Endothelial cell of umbilical vein (primary cell): Measurements from ENCODE around the gene PTGS2.

Experiments used
- EZH2 ChIP-seq: IDR thresholded peaks from 2 replicates; pipeline ENCODE4 v1.6.1; 2012; ENCODE audit warnings: borderline replicate concordance, low read depth, mild to moderate bottlenecking, moderate library complexity, low read length, inconsistent platforms; ENCODE audit not compliant: severe bottlenecking
- GATA2 ChIP-seq: IDR thresholded peaks from 2 replicates; pipeline ENCODE4 v1.7.0; 2011; ENCODE audit warnings: low read depth, mild to moderate bottlenecking, moderate library complexity, mixed read lengths, low read length; ENCODE audit not compliant: insufficient read length, insufficient read depth
- JUN ChIP-seq: IDR thresholded peaks from 2 replicates; pipeline ENCODE4 v1.6.1; 2011; ENCODE audit warnings: borderline replicate concordance, low read depth; ENCODE audit not compliant: insufficient read length, insufficient read depth
- MAX ChIP-seq: IDR thresholded peaks from 2 replicates; pipeline ENCODE4 v1.6.1; 2011; ENCODE audit not compliant: insufficient read depth, insufficient read length
- MYC ChIP-seq: IDR thresholded peaks from one replicate; pipeline ENCODE4 v1.6.1; 2011; ENCODE audit warnings: mild to moderate bottlenecking, low read depth, low read length
- POLR2A ChIP-seq: IDR thresholded peaks from 2 replicates; pipeline ENCODE4 v1.6.1; 2012; ENCODE audit warnings: low read depth, mild to moderate bottlenecking, control low read depth, low read length
- POLR2AphosphoS5 ChIP-seq: IDR thresholded peaks from 2 replicates; pipeline ENCODE4 v1.6.1; 2012; ENCODE audit warnings: low read depth, mild to moderate bottlenecking, control low read depth, low read length, moderate library complexity; ENCODE audit not compliant: insufficient read depth
- TF ChIP-seq, protein P1 (sequence below), 2 donors: IDR thresholded peaks; 1 replicate in 1 of 2; 2 replicates in 1 of 2; pipeline ENCODE4 v1.5.1; 2011; ENCODE audit warnings: low read length in 2 of 2, mild to moderate bottlenecking in 2 of 2, moderate library complexity in 2 of 2, control low read depth in 1 of 2, inconsistent platforms in 1 of 2, low read depth in 1 of 2; ENCODE audit not compliant: insufficient read depth in 1 of 2; ENCODE audit errors: extremely low read depth in 1 of 2

DNA sequence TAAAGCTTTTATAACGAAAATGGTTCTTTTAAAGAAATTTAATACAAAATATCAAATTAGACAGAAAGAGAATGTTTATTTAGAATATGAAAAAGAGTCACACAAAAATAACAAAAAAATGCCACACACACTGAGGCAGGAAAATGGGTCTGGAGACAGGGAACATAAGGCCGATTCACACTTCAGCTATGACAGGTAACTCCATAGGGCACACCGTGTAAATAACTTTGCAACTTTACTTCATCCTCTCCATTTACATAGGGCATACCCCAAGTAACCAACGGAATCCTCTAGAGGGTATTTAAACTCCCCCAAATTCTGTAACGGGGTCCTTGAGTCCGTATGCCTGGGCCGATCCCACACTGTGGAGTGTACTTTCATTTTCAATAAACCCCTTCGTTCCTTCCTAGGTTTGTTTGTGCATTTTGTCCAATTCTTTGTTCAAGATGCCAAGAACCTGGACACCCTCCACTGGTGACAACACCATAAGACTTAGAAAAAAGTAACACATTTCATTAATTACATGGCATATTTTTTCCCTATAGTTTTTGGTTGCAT is 23.1 kb upstream of the PTGS2 start:
- TF ChIP-seq, protein P1, sequence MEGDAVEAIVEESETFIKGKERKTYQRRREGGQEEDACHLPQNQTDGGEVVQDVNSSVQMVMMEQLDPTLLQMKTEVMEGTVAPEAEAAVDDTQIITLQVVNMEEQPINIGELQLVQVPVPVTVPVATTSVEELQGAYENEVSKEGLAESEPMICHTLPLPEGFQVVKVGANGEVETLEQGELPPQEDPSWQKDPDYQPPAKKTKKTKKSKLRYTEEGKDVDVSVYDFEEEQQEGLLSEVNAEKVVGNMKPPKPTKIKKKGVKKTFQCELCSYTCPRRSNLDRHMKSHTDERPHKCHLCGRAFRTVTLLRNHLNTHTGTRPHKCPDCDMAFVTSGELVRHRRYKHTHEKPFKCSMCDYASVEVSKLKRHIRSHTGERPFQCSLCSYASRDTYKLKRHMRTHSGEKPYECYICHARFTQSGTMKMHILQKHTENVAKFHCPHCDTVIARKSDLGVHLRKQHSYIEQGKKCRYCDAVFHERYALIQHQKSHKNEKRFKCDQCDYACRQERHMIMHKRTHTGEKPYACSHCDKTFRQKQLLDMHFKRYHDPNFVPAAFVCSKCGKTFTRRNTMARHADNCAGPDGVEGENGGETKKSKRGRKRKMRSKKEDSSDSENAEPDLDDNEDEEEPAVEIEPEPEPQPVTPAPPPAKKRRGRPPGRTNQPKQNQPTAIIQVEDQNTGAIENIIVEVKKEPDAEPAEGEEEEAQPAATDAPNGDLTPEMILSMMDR (IDR thresholded peaks at IDR 0.05; ENCODE audit: extremely low read depth in 1 of 2, insufficient read depth in 1 of 2, low read depth in 1 of 2, low read length in 2 of 2) = no peak
- TF ChIP-seq POLR2A = no peak
- TF ChIP-seq POLR2AphosphoS5 = no peak
- TF ChIP-seq MAX = no peak
- TF ChIP-seq EZH2 = no peak
- TF ChIP-seq JUN = no peak
- TF ChIP-seq GATA2 = no peak
- no peak for TF ChIP-seq MYC
